Fibroblast of skin of right quadriceps (primary cell): Measurements from ENCODE around the gene RPTOR.
"Not testable (repeated sequence)": the region's sequence is repeated elsewhere in the genome, so short reads cannot be mapped to it uniquely, and the experiment has no call there.

Experiments used
- DNase-seq: peaks from one replicate; pipeline ENCODE4 v3.0.0-alpha.2; 2013

Gene RPTOR

DNA sequence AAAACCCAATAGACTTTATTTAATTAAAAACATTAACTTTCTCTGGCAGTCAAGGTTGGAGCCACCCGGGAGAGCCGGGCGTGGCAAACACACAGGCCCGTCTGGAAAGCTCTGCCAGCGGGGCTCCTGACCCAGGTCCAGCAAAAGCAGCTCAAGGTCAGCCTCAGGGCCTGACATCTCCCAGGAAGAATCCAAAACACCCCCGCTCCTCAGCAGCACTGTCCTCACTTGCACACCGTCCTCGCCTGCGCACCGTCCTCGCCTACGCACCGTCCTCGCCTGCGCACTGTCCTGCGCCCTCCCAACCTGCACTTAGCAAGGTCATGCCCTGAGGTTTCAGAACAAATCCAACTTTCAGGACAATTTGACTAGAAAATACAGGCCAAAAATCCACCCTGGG is 31.4 kb upstream of the RPTOR start:
- no peak for DNase-seq

DNA sequence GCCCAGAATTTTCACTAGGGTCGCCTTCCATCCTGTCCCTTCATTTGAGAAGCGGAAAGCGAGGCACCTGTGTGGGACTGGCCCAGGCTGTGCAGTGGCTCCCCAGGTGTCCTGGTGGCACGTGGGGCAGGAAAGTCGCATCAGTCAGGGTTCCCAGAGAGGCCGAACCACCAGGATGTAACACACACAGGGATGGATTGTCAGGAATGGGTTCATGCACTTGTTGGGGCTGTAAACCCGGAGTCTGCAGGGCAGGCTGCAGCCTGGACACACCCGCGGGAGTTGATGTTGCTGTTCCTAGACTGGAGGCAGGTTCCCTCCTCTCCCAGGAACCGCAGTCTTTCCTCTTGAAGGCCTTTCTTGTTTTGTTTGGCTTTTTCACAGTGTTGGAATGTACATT is 30.7 kb upstream of the RPTOR start:
- DNase-seq: peak; percentile 45

DNA sequence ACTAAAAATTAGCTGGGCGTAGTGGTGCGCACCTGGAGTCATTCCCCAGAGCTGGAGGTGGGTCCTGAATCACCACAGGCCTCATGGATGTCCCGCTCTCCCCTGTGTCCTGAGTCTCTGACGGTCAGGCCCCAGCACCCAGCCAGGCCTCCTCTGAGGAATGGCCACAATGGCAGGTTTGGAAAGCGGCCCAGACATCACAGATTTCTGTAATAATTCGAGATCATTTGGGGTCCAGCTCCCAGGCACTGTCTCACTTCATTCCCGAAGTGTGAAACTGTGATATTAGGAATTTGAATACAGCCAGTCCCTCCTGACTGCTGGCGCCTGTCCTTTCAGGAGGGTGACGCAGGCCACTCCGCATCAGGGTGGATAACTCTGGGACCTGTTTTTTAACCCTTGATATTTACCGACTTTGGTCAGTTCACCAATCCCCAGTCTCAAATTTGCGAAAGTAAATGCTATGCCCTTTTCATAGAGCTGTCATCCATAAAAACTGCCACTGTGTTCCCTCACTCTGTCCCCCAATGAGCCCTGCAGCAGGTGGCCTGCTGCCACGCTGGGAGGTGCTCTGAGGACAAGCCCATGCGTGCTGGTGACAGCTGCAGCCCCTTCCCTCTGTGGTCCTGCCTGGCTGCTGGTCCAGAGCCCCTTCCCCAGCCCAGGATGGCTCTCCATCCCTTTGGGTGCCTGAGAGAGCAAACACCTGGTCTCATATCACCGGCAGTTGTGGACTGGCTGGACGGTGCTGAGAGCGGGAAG is 28.3 kb upstream of the RPTOR start:
- DNase-seq: no peak

DNA sequence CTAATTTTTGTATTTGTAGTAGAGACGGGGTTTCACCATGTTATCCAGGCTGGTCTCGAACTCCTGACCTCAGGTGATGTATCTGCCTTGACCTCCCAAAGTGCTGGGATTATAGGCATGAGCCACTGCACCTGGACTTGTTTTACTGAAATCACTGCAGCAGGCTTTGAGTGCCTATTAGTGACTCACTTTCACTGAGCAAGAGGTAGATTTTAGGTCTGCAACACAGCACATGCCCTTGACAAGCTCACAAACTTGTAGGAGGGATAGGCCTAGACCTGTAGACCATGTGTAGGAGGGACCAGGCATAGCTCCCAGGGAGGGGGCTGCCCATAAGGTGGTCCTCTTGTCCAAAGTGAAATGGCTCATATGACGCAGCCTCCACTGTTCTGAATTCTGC is 27.0 kb upstream of the RPTOR start:
- no peak for DNase-seq

DNA sequence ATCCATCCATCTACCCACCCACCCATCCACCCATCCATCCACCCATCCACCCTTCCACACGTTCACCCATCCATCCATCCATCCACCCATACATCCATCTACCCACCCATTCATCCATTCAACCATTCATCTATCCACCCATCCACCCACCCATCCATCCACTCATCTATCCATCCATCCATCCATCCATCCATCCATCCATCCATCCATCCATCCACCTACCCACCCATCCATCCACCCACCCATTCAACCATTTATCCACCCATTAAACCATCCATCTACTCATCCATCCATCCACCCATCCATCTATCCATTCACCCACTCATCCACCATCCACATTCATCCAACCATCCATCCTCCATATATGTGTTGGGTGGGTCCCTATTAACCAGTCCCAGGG is 26.2 kb upstream of the RPTOR start:
- no peak for DNase-seq

DNA sequence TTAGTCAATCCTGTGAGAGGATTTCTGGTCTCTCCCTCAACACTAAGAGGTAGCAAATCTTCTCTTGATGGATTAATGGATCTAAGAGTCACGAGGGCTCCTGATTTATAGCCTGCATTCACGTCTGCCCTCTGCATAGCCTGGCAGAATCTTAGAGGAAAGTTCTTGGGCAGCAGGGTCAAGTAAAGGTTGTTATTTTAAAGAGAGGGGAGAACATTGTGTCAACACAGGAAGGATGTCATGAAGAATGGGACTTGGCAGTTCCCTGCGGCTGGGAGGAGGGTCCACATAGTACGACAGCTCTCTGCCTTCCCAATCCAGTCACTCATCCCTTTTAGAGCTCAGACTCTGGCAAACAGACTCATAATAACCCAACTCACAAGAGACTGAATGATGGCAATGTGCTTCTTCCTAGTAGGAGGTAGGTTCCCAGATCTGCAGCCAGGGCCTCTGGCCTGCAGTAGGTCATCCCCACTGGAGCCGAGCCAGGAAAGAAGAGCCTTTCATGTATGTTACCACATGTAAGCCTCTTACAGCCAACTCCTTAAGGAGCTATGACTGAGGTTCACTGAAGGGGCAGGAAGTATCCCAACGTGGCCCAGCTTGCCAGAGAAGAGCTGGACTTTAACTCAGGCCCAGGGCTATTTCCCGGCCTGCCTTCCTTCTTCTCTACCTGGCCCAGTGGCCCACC is 25.4 kb upstream of the RPTOR start:
- no peak for DNase-seq

DNA sequence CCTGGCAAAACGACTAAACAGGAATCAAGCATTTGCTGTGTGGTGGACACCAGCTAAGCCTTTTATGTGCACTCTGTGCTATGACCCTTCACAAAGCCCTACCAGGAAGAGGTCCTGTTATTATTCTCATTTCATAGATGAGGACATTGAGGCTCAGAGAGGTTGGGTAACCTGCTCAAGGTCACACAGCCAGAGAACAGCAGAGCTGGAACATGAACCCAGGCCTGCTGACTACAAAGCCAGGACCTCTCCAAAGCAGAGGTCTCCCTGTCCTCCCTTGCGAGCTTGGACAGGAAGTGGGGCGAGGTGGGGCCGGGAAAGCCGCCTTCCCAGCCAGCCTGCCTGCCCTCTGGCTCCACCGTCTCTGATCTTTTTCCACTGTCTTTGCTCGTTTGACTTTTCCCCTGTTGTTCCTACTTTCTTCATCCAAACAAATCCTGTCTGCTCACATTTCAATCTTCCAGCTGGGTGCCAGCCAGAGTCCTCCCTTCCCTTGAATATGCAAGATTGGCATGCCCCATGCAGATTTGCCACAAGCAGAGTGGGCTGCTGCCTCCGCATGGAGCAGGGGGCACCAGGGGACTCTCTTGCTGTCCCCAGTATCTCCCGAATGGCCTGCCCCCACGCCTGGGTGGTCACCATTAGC is 23.7 kb upstream of the RPTOR start:
- DNase-seq: no peak

DNA sequence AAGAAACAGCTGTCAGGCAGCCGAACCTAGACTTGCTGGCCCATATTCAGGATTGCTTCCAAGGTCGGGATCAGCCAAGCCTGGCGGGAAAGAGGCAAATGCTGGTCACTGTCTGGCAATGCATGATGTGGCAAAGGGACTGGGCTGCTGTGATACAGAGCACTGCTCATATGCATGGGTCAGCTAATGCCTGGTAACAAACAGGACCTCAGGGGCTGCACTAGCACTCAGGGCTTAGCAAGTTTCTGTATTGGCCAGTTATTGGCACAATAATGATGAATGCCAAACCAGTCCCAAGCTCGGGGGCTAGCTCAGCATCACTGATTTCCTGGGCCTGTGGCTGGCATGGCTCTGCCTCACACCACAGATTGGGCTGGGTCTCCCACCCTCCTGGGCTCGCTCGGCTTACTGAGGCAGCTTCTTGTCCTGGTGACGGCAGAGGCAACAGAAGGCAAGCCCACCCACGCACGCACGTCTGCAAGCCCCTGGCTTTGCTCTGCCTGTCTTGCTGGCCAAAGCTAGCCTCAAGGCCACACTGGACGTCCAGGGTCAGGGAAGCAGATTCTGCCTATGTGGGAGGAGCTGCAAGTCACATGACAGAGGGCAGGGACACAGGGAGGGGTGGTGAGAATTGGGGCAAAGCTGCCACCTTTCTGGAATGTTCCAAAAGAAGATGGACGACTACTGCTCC is 21.4 kb upstream of the RPTOR start:
- DNase-seq: no peak

DNA sequence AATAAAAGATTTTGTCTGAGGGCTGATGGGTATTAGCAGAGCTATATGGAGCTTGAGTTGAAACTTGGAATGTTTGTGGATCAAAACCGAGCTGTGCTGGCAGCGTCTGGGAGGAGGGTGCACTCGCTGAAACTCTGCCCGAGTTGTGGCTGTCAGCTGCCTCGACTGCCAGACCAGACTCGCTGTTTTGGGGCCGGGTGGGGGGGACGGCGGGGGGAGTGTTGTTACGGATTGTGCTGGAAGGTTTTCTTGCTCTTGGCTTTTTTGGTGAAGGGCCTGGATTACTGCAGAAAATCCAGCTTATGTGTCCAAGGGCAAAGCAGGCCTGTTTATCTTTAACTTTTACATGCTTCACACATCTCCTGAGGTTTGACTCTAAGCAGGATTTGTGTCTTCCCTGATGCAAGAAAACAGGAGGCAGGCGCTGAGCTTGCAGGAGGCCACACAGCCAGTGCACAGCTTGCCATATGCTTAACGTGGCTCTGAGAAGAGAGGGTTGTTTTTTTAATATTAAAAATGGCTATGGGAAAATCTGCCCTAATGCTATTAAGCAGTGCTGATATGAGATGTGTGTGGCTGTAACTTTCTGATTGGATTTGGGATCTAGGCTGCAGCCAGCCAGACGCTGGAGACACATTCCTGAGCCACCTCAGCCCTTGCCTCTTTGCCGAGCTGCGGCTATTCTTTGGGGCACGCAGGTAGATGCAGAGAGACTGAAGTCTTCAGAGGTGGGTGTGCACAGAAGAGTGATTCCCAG is 20.5 kb upstream of the RPTOR start:
- DNase-seq: no peak

DNA sequence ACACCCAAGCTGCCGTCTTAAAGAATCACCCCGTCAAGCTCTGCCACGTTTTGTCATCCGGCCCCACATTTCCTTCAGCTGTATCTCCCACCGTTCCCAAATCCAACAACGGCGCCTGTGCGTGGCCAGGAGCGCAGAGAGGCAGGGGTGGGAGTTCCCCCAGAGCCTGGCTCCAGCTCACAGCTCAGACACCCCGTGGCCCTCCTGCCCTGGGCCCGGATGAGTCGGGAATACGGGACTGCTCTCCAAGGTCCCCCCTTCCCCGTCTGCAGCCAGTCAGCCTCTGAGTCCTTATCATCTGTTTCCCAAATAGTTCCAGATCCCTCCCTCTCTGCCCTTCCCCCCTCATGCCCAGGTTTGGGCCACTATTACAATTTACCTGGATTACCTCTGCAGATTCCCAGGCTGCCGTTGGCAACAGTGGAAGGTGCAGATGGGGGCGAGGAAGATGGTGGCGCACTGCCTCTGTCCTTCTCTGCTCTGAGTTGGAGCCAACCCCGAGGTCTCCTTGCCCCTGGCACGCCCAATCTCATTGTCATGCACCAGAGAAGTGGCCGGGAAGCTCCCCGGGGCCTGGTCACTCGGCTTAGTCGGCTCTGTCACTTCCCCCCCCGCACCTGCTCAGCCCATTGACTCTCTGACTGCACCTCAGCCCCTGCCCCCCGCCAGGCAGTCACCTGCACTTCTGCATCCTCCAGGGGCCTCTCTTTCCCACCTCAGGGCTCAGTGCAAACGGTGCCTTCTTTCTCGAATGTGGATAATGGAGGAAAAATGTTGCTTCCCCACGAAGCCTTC is 18.3 kb upstream of the RPTOR start:
- no peak for DNase-seq

DNA sequence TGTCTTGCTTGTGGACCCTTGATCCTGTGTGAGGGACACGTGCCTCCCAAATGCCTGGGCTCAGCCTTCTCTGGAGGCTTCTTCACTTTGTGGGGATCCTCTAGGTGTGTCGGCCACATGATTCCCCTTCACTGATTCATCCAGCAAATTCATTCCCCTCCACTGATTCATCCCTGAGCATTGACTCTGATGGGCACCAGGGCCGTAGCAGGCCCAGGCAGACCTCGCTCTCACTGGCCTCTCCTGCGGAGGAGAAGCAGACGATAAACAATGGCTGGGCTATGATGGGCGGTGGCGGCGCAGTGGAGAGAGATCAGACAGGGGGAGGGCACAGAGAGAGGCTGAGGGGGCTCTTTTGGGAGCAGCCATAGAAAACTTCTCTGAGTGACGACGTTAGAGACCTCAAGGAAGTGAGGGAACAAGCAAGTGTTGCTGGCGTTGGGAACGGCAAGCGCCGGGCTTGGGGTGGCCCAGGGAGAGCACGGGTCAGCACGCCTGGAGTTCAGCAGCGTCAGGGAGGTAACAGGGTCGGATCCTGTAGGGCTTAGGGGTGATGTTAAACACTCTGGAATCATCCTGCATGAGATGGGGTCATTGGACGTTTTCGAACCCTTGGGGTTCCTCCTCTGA is 17.5 kb upstream of the RPTOR start:
- peak; percentile 10 for DNase-seq

DNA sequence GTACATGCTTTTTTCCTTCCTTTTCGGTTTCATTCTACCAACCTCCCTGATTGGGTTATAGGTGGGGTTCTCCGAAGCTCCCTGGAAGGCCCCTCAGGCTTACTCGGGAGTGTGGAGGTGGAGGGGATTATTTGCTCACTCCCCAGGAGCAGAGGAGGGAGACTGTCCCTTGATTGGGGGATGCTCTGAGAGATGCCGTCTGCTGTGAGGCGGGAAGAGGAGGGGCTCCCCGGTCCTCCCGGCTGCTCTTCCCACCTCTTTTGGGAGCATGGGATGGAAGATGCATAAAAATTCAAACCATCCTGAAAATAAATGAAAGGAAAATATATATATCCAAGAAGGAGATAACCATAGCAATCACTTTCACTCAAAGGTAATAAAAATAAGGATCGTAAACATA is 16.1 kb upstream of the RPTOR start:
- DNase-seq: no peak

DNA sequence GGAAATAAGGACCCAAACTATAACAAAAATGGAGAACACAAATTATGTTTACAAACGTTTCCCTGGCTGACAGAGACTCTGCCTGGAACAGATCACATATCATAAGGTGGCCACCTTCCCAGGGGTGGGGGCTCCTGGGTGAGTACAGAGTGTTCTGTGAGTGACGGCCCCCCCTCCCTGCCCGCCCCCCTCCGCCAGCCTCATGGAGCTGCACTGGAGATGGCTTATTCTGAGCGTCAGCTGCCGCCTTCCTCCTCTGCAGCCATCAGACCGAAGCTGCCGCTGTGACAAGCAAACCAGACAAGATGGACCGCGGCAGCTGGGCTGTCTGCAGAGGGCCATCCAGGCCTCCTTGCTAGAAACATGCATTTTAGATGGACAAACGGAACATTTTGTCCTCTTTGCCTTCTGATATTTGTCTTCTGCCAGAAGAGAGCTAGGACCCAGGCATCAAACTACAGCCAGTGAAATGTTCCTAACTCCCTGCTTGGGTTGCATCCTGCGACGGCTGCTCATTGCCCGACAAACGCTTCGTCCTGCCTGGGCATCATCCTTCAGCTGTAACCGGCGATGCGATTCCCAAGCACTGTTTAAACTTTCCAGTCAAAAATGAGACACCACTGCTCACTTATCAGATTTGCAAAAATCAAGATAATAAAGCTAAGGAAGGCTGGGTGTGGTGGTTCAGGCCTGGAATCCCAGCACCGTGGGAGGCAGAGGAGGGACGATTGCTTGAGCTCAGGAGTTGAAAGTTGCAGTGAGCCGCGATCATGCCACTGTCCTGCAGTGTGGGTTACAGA is 15.3 kb upstream of the RPTOR start:
- no peak for DNase-seq

DNA sequence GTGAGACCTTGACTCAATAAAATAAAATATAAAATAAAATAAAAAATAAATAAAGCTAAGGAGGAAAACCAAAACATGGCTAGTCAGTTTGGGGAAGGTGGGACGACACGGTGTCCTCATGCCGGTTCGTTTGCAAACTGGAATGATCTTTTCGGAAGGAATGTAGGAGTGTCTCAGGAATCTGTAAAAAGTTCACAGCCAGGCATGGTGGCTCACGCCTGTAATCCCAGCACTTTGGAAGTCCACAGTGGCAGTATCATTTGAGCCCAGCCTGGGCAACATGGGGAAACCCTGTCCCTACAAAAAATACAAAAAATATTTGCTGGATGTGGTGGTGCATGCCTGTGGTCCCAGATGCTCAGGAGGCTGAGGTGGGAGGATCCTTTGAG is 14.7 kb upstream of the RPTOR start:
- no peak for DNase-seq

DNA sequence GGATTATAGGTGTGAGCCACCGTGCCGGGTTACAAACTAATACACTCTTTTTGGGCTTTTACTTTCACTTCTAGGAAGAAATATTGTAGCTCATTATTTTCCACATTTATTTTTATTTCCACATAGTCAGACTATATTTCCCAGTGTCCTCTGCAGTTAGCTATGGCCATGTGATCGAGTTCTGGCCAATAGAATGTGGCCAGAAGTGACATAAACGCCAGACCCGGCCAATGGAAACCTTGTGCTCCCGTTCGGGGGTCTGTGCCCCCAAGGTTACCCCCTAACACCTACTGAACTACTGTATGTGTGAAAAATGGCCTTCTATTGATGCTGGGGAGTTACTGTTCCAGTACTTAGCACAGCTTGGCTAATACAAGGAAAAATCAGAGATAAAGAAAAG is 13.2 kb upstream of the RPTOR start:
- no peak for DNase-seq

DNA sequence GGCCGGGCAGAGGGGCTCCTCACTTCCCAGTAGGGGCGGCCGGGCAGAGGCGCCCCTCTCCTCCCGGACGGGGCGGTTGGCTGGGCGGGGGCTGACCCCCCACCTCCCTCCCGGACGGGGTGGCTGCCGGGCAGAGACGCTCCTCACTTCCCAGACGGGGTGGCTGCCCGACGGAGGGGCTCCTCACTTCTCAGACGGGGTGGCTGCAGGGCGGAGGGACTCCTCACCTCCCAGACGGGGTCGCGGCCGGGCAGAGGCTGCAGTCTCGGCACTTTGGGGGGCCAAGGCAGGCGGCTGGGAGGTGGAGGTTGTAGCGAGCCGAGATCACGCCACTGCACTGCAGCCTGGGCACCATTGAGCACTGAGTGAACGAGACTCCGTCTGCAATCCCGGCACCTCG is 7.3 kb upstream of the RPTOR start:
- not testable (repeated sequence) for DNase-seq

DNA sequence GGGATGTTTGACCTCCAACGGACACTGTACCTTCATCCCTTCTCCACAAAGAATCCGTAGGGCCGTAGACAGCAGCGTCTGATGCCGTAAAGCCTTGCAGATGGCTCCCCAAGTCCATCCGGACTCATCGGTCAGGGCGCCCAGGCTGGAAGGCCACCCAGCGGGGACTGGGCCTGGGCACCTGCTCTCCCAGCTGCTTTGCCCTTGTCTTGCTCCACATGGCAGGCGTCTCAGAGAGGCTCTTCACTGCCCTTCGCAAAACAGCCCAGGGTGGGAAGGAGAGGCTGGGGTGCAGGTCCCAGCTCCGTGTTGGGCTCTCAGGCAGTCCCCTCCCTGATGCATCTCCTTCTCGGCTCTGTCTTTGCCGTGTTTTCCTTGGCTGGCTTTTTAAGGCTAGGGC is 6.2 kb upstream of the RPTOR start:
- no peak for DNase-seq

DNA sequence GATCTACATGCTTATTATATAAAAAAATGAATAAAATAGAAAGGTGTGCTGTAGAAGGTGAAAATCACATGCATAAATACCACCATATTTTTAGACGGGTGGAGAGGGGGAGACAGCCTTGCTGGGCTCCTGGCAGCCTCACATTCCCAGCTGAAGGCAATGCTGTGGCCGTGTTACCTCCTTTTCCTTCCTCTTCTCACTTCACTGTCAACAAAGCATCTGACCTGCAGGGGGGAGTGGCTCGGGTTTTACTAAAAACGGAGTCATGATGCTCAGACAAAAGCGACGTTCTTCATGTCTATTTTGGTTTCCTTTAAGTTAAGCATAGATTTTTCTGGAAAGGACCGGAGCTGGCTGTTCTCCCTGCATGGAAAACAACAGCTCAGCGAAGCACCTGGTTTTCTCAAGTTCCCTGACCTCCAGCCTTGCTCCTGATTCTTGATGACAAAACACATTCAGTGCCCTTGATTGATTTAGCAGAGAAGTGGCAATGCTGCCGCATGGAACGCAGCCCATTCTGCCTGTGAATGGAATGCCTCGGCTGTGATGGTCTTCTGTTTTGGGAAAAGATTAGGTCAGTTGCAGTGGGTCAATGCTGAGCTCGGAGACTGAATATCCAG is 5.5 kb upstream of the RPTOR start:
- no peak for DNase-seq

DNA sequence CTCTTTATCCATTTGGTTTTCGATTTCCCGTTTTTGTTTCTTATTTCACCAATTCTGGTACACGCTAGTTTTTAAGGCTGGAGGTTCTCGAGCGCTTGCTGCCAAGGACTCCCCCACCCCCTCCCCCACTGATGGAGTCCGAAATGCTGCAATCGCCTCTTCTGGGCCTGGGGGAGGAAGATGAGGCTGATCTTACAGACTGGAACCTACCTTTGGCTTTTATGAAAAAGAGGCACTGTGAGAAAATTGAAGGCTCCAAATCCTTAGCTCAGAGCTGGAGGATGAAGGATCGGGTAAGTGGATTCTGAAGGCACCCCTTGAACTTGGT is 825 bp downstream of the RPTOR start:
- peak; percentile 10 for DNase-seq

DNA sequence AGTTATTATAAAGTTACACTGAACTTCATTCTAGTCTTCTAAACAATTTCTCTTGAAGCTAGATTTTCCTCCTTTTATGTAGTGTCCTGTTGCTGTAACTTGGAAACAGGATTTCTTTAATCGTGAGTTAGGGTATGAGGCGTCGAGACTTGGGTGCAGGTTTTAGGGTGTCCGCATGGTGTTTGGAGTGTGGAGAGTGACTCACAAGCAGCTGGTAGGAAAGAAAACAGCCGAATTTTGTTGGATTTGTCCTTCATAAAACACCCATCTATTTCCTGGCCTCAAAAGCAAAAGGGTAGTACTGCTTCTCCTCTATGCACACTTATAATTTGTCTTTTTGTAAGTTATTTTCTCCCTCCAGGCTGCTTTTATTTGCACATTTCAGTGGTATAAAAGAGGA is 1.6 kb downstream of the RPTOR start:
- no peak for DNase-seq
